RWPE1 (cell line): Measurements from ENCODE around the gene TUNAR.

Source experiments
- CTCF ChIA-PET: fragments of 350-600 bp; sonication (Branson Sonifier 250); formaldehyde crosslinking; extraction: SDS; loops from one replicate; lab custom pipeline; 2021; lab: Yijun Ruan, JAX
- POLR2A ChIA-PET: fragments of 400-600 bp; formaldehyde crosslinking; extraction: SDS; loops from one replicate; lab custom pipeline; 2020; ENCODE audit warnings: antibody characterized with exemption; ENCODE audit not compliant: low non-redundant PET; lab: Yijun Ruan, JAX
- DNase-seq: peaks from one replicate; pipeline ENCODE4 v3.0.0; 2012; ENCODE audit warnings: low spot score
- H3K27ac ChIP-seq: fragments of 450-650 bp; 2 replicates; pipeline ENCODE4 v1.5.1; 2017
- CTCF ChIP-seq: fragments of 450-650 bp; conservative IDR thresholded peaks from 2 replicates; pipeline ENCODE4 v1.5.1; 2017; ENCODE audit warnings: low read depth, mild to moderate bottlenecking

The TUNAR gene

DNA sequence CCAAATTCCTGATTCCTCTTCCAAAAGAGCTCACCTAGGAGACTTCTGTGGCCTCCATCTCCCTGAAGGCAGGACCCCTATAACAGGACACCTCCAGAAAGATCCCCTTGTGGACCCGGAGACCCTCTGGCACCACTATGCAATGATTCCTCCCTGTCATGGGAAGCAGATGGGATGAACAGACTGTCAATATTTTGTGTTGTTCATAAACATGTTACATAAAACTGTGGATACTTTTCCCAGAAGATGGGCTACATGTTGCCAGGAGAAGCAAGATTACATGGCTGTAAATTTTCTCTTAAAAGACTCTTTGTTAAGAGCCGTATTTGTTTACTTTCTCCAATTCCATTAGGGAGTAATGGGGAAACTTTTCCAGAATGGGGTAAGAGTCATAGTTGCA, 52.1 kb downstream of the TUNAR start:
- ChIA-PET POLR2A (no interaction called here), CTCF (interaction anchor here (0.6 kb wide), 1 partner anchor 18 kb away, joined by 4 read pairs; no protein-coding TSS in a partner anchor)
- no peak overlapping the region for H3K27ac ChIP-seq
- no peak for DNase-seq
- no peak for TF ChIP-seq CTCF

GRCh38 chr14:95931384-95931783, 54.8 kb downstream of the TUNAR start:
- ChIA-PET POLR2A (no interaction called here), CTCF (no interaction called here)
- DNase-seq, result no peak
- H3K27ac ChIP-seq, result no peak overlapping the region
- TF ChIP-seq CTCF, result no peak

GRCh38 chr14:95935228-95935822, 58.7 kb downstream of the TUNAR start:
- TF ChIP-seq CTCF, result no peak
- POLR2A ChIA-PET, result no interaction called here
- CTCF ChIA-PET, result no interaction called here
- H3K27ac ChIP-seq, result no peak overlapping the region
- DNase-seq, result peak; percentile 20

GRCh38 chr14:95936041-95936440, 59.4 kb downstream of the TUNAR start:
- DNase-seq, result no peak
- H3K27ac ChIP-seq, result no peak overlapping the region
- POLR2A ChIA-PET, result no interaction called here
- no peak for TF ChIP-seq CTCF
- CTCF ChIA-PET, result no interaction called here

DNA sequence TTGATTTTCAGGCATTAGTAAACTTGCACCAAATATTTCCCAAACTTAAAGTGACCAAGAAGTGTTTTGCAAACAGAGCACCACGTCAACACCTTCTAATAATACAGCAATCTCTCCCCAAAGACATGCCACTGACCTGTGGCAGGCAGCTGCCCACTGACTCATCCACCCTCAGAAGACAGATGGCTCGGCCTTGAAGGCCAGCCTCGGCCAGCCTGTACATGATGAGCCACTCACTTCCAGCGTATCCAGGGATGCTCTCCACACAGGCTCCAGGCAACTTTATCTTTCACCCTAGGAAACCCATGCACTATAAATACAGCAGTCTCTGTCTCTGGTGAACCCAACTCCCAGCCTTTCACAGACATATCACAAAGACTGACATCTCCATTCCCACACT, 62.7 kb downstream of the TUNAR start:
- CTCF ChIA-PET, result interaction anchor here (0.5 kb wide), 1 partner anchor 55 kb away, joined by 3 read pairs; no protein-coding TSS in a partner anchor
- no peak for DNase-seq
- no peak overlapping the region for H3K27ac ChIP-seq
- no peak for TF ChIP-seq CTCF
- POLR2A ChIA-PET, result no interaction called here

GRCh38 chr14:95941897-95942296, 65.3 kb downstream of the TUNAR start:
- POLR2A ChIA-PET, result no interaction called here
- DNase-seq, result no peak
- CTCF ChIA-PET, result interaction anchor here (0.6 kb wide), 1 partner anchor 43 kb away, joined by 3 read pairs; no protein-coding TSS in a partner anchor
- TF ChIP-seq CTCF, result no peak
- H3K27ac ChIP-seq, result no peak overlapping the region
